ENCODE measurements around the gene TBC1D19. TPM values are rescaled to one million over a fixed set of nuclear protein-coding genes. Genes with fewer than 3 reads are reported as not detected.

Gene TBC1D19
- polyA plus RNA-seq, 1 experiment, result 37.0 TPM

DNA sequence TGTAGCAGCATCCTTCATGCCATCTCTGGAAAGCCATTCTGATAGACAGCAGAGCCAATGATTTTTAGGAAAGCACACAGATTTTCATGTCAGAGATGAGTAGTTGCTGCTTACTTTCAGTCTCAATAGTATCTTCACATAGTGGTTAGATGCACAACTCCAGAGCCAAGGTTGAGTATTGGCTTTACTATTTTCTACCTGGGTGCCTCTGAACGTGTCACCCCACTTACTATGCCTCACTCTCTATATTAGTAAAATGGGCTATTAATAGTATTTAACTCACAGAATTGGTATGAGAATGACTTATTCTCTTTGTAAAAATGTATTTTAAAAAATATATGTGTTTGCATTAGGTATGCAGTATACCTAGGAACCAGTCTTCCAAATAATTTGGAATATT lies 168.0 kb downstream of the TBC1D19 start:
- ChIA-PET POLR2A (no interaction called here), CTCF (no interaction called here)
- Histone ChIP-seq H3K9me3 (ENCODE audit: control insufficient read depth, insufficient read depth, low read length) (no peaks in the 10 kb centered on the region), H3K27me3 (ENCODE audit: control insufficient read depth, insufficient read depth, low read length) (no peaks in the 10 kb centered on the region), H3K4me3 (ENCODE audit: low read depth, low read length) (no peak overlapping the region), H3K27ac (ENCODE audit: low read depth, low read length) (no peak overlapping the region)
- TF ChIP-seq, protein P1, sequence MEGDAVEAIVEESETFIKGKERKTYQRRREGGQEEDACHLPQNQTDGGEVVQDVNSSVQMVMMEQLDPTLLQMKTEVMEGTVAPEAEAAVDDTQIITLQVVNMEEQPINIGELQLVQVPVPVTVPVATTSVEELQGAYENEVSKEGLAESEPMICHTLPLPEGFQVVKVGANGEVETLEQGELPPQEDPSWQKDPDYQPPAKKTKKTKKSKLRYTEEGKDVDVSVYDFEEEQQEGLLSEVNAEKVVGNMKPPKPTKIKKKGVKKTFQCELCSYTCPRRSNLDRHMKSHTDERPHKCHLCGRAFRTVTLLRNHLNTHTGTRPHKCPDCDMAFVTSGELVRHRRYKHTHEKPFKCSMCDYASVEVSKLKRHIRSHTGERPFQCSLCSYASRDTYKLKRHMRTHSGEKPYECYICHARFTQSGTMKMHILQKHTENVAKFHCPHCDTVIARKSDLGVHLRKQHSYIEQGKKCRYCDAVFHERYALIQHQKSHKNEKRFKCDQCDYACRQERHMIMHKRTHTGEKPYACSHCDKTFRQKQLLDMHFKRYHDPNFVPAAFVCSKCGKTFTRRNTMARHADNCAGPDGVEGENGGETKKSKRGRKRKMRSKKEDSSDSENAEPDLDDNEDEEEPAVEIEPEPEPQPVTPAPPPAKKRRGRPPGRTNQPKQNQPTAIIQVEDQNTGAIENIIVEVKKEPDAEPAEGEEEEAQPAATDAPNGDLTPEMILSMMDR (IDR thresholded peaks at IDR 0.05; ENCODE audit: low read depth, low read length), result no peak
- no peak for DNase-seq (ENCODE audit: low read depth, low spot score)

DNA sequence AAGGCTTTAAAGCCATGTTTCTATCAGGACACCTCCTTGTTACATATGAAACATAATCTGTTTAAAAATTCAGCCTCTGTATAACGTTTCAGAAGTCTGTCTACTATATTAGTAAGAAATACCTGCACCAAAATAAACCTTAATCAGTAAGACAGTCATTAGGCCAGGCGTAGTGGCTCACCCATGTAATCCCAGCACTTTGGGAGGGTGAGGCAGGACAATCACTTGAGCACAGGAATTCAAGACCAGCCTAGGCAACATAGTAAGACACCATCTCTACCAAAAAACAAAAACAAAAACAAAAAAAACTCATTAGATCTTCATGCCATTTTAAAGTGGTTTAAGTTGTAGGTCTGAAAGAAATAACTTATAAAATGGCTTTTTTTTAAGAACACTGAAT lies 169.3 kb downstream of the TBC1D19 start:
- ChIA-PET CTCF (no interaction called here), POLR2A (no interaction called here)
- H3K9me3 ChIP-seq (ENCODE audit: control insufficient read depth, insufficient read depth, low read length), result no peaks in the 10 kb centered on the region
- no peaks in the 10 kb centered on the region for H3K27me3 ChIP-seq (ENCODE audit: control insufficient read depth, insufficient read depth, low read length)
- H3K27ac ChIP-seq (ENCODE audit: low read depth, low read length), result no peak overlapping the region
- H3K4me3 ChIP-seq (ENCODE audit: low read depth, low read length), result no peak overlapping the region
- TF ChIP-seq, protein P1 (IDR thresholded peaks at IDR 0.05; ENCODE audit: low read depth, low read length), result no peak
- DNase-seq (ENCODE audit: low read depth, low spot score), result no peak

DNA sequence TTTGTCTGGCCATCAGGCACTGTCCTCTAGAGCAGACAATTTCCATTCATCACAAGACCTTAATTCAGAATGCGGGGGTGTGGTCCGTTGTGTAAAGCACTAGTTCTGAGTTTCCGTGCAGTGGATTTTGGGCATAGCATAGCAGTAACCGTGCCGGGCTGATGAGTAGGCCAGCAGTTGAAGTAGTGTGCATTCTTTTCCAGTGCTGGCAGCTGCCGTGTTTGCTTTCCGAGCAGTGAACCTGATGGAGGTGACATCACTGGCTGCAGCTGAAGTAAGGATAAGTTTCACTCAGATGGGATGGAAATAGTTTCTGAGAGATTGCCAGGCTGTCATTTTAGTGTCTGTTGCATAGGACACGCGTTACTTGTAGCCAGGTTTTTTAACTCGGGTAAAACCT lies 169.7 kb downstream of the TBC1D19 start:
- CTCF ChIA-PET, result no interaction called here
- TF ChIP-seq, protein P1 (IDR thresholded peaks at IDR 0.05; ENCODE audit: low read depth, low read length), result no peak
- H3K9me3 ChIP-seq (ENCODE audit: control insufficient read depth, insufficient read depth, low read length), result no peaks in the 10 kb centered on the region
- peak; percentile 42 for DNase-seq (ENCODE audit: low read depth, low spot score)
- no peak overlapping the region for H3K27ac ChIP-seq (ENCODE audit: low read depth, low read length)
- POLR2A ChIA-PET, result no interaction called here
- no peaks in the 10 kb centered on the region for H3K27me3 ChIP-seq (ENCODE audit: control insufficient read depth, insufficient read depth, low read length)
- H3K4me3 ChIP-seq (ENCODE audit: low read depth, low read length), result no peak overlapping the region

DNA sequence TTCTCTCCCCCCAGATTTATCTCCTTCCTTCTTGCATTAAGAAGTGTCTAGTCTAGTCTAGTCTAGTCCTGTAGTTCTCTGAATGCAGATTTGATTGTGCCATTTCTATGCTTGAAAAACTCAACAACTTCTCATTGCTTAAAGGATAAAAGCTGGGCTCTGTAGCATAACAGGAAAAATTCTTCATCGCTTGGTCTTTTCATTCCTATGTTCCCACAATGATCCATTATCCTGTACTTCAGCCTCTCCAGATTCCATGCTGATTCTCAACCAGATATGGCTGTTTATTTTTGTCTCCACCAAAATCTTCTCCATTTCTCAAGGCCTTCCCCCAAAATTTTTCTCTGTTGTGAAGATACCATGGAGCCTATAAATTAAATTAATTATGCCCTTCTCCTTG lies 173.9 kb downstream of the TBC1D19 start:
- Histone ChIP-seq H3K27me3 (ENCODE audit: control insufficient read depth, insufficient read depth, low read length) (no peaks in the 10 kb centered on the region), H3K4me3 (ENCODE audit: low read depth, low read length) (no peak overlapping the region), H3K27ac (ENCODE audit: low read depth, low read length) (no peak overlapping the region), H3K9me3 (ENCODE audit: control insufficient read depth, insufficient read depth, low read length) (no peaks in the 10 kb centered on the region)
- DNase-seq (ENCODE audit: low read depth, low spot score), result no peak
- ChIA-PET CTCF (no interaction called here), POLR2A (no interaction called here)
- TF ChIP-seq, protein P1 (IDR thresholded peaks at IDR 0.05; ENCODE audit: low read depth, low read length), result no peak

DNA sequence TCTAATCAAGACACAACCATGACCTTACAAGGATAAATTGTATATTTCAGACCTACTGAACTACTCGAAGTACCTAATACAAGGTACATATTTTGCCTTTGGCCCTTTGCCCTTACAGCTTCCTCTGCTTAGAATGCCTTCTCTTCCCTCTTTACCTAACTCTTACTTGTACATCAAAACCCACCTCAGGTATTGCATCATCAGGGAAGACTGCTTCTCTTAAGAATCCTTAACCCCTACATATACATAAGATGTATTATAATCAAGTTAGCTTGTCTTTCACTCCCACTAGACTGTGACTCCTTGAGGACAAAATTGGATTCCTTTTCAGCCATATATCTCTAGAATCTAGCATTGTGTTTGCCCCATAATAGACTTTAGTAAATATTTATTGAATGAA lies 175.0 kb downstream of the TBC1D19 start:
- Histone ChIP-seq H3K27ac (ENCODE audit: low read depth, low read length) (no peak overlapping the region), H3K9me3 (ENCODE audit: control insufficient read depth, insufficient read depth, low read length) (no peaks in the 10 kb centered on the region), H3K4me3 (ENCODE audit: low read depth, low read length) (no peak overlapping the region), H3K27me3 (ENCODE audit: control insufficient read depth, insufficient read depth, low read length) (no peaks in the 10 kb centered on the region)
- CTCF ChIA-PET, result no interaction called here
- POLR2A ChIA-PET, result no interaction called here
- DNase-seq (ENCODE audit: low read depth, low spot score), result no peak
- TF ChIP-seq, protein P1 (IDR thresholded peaks at IDR 0.05; ENCODE audit: low read depth, low read length), result no peak
